Prostate gland (tissue), 2 donors: ENCODE results near the gene PLEKHM3.

Experiments
- POLR2A ChIP-seq: fragments of 450-650 bp; IDR thresholded peaks from one replicate; pipeline ENCODE4 v1.6.1; 2016; ENCODE audit warnings: antibody characterized with exemption, mild to moderate bottlenecking
- TF ChIP-seq, protein P1 (sequence below), 4 experiments: fragments of 200-600 bp in 2 of 4; fragments of 450-650 bp in 2 of 4; sonication (generic) in 2 of 4; IDR thresholded peaks; 1 replicate in 3 of 4; 2 replicates in 1 of 4; pipeline ENCODE4 v1.5.1; 2016 to 2019; ENCODE audit warnings: antibody characterized with exemption in 4 of 4, mild to moderate bottlenecking in 2 of 4, moderate library complexity in 2 of 4

DNA sequence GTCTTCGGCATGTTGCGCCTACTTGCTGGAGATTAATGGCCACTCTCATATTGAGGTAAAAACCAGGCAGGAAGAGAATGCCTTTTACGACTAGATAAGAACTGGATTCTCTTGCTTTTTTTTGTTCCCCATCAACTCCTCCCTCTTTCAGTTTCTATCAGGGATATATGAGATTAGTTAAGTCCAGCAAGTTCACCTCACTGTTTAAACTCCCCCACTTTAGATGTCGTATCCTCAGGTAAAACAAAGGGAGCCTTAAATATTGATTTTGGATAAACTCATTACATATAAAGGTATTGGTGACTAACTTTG lies 98.4 kb downstream of the PLEKHM3 start:
- TF ChIP-seq, protein P1, sequence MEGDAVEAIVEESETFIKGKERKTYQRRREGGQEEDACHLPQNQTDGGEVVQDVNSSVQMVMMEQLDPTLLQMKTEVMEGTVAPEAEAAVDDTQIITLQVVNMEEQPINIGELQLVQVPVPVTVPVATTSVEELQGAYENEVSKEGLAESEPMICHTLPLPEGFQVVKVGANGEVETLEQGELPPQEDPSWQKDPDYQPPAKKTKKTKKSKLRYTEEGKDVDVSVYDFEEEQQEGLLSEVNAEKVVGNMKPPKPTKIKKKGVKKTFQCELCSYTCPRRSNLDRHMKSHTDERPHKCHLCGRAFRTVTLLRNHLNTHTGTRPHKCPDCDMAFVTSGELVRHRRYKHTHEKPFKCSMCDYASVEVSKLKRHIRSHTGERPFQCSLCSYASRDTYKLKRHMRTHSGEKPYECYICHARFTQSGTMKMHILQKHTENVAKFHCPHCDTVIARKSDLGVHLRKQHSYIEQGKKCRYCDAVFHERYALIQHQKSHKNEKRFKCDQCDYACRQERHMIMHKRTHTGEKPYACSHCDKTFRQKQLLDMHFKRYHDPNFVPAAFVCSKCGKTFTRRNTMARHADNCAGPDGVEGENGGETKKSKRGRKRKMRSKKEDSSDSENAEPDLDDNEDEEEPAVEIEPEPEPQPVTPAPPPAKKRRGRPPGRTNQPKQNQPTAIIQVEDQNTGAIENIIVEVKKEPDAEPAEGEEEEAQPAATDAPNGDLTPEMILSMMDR (IDR thresholded peaks at IDR 0.05) = no peak
- TF ChIP-seq POLR2A = no peak
